NCI-H774 (cell line): ENCODE results near the gene FAM3D.

Experiments
- DNase-seq: peaks from one replicate; lab custom pipeline; 2025; lab: John Stamatoyannopoulos, UW

FAM3D gene

GRCh38 chr3:58591517-58592510 is 74.8 kb downstream of the FAM3D start:
- DNase-seq: no peak

GRCh38 chr3:58588030-58588614 is 78.5 kb downstream of the FAM3D start:
- DNase-seq: no peak

- DNase-seq: no peak
Observed at GRCh38 chr3:58586776-58587192, 79.8 kb downstream of the FAM3D start.

GRCh38 chr3:58585994-58586393 is 80.6 kb downstream of the FAM3D start:
- DNase-seq: no peak

- DNase-seq: peak; percentile 30
Observed at GRCh38 chr3:58585005-58585786, 81.4 kb downstream of the FAM3D start.

GRCh38 chr3:58584690-58585004 is 81.9 kb downstream of the FAM3D start:
- no peak for DNase-seq
